Neuron (in vitro differentiated cells): Measurements from ENCODE around the gene TSPAN32.

Experiments used
- H2AFZ ChIP-seq: one replicate; pipeline ENCODE4 v1.6.1; 2013; ENCODE audit warnings: low read depth, mild to moderate bottlenecking, inconsistent platforms, low read length, moderate library complexity
- H3K27me3 ChIP-seq: one replicate; pipeline ENCODE4 v1.6.1; 2013; ENCODE audit warnings: low read length; ENCODE audit not compliant: insufficient read depth
- H3K36me3 ChIP-seq: one replicate; pipeline ENCODE4 v1.6.1; 2013; ENCODE audit warnings: low read length; ENCODE audit not compliant: insufficient read depth
- H3K4me1 ChIP-seq: one replicate; pipeline ENCODE4 v1.6.1; 2013; ENCODE audit warnings: low read length; ENCODE audit not compliant: insufficient read depth
- H3K4me3 ChIP-seq: 2 replicates; pipeline ENCODE4 v1.5.1; 2013; ENCODE audit warnings: mild to moderate bottlenecking, low read length, moderate library complexity
- H3K9me3 ChIP-seq: one replicate; pipeline ENCODE4 v1.6.1; 2013; ENCODE audit warnings: low read length

The TSPAN32 gene

GRCh38 chr11:2314525-2315394, 12.9 kb downstream of the TSPAN32 start:
- no peaks in the 10 kb centered on the region for H3K36me3 ChIP-seq
- no peaks in the 10 kb centered on the region for H3K9me3 ChIP-seq
- no peak overlapping the region for H2AFZ ChIP-seq
- H3K27me3 ChIP-seq = no peaks in the 10 kb centered on the region
- H3K4me1 ChIP-seq = no peaks in the 10 kb centered on the region
- H3K4me3 ChIP-seq = no peak overlapping the region

GRCh38 chr11:2315395-2316168, 13.8 kb downstream of the TSPAN32 start:
- Histone ChIP-seq H3K4me1 (no peaks in the 10 kb centered on the region), H3K9me3 (no peaks in the 10 kb centered on the region), H3K4me3 (no peak overlapping the region), H2AFZ (no peak overlapping the region), H3K27me3 (no peaks in the 10 kb centered on the region), H3K36me3 (no peaks in the 10 kb centered on the region)

GRCh38 chr11:2316169-2316962, 14.6 kb downstream of the TSPAN32 start:
- Histone ChIP-seq H3K4me1 (no peaks in the 10 kb centered on the region), H3K4me3 (no peak overlapping the region), H3K9me3 (no peaks in the 10 kb centered on the region), H3K27me3 (no peaks in the 10 kb centered on the region), H2AFZ (no peak overlapping the region), H3K36me3 (no peaks in the 10 kb centered on the region)

- H2AFZ ChIP-seq = no peak overlapping the region
- no peaks in the 10 kb centered on the region for H3K4me1 ChIP-seq
- H3K27me3 ChIP-seq = no peaks in the 10 kb centered on the region
- H3K36me3 ChIP-seq = no peaks in the 10 kb centered on the region
- H3K9me3 ChIP-seq = no peaks in the 10 kb centered on the region
- no peak overlapping the region for H3K4me3 ChIP-seq
Observed at GRCh38 chr11:2316963-2317244, 15.1 kb downstream of the TSPAN32 start.

GRCh38 chr11:2317354-2318050, 15.7 kb downstream of the TSPAN32 start:
- Histone ChIP-seq H3K9me3 (no peaks in the 10 kb centered on the region), H3K4me1 (no peaks in the 10 kb centered on the region), H3K27me3 (no peaks in the 10 kb centered on the region), H3K4me3 (no peak overlapping the region), H2AFZ (no peak overlapping the region), H3K36me3 (no peaks in the 10 kb centered on the region)

GRCh38 chr11:2318123-2318522, 16.3 kb downstream of the TSPAN32 start:
- Histone ChIP-seq H3K4me3 (no peak overlapping the region), H2AFZ (no peak overlapping the region), H3K36me3 (no peaks in the 10 kb centered on the region), H3K27me3 (no peaks in the 10 kb centered on the region), H3K4me1 (no peaks in the 10 kb centered on the region), H3K9me3 (no peaks in the 10 kb centered on the region)

- Histone ChIP-seq H2AFZ (no peak overlapping the region), H3K4me3 (no peak overlapping the region), H3K4me1 (no peaks in the 10 kb centered on the region), H3K9me3 (no peaks in the 10 kb centered on the region), H3K36me3 (no peaks in the 10 kb centered on the region), H3K27me3 (no peaks in the 10 kb centered on the region)
Observed at GRCh38 chr11:2318707-2319106, 16.9 kb downstream of the TSPAN32 start.

- no peak overlapping the region for H2AFZ ChIP-seq
- no peaks in the 10 kb centered on the region for H3K27me3 ChIP-seq
Observed at GRCh38 chr11:2319791-2320472, 18.1 kb downstream of the TSPAN32 start.

GRCh38 chr11:2320568-2321310, 18.9 kb downstream of the TSPAN32 start:
- no peak overlapping the region for H2AFZ ChIP-seq
- H3K4me1 ChIP-seq = no peaks in the 10 kb centered on the region
- no peaks in the 10 kb centered on the region for H3K9me3 ChIP-seq
- H3K27me3 ChIP-seq = peaks cover 4% of the 10 kb centered on the region
- H3K4me3 ChIP-seq = no peak overlapping the region
- no peaks in the 10 kb centered on the region for H3K36me3 ChIP-seq

More at GRCh38 chr11:2319791-2320472, 18.1 kb downstream of the TSPAN32 start:
- H3K4me3 ChIP-seq = no peak overlapping the region
- H3K4me1 ChIP-seq = no peaks in the 10 kb centered on the region
- no peaks in the 10 kb centered on the region for H3K36me3 ChIP-seq
- H3K9me3 ChIP-seq = no peaks in the 10 kb centered on the region

GRCh38 chr11:2321311-2321683, 19.5 kb downstream of the TSPAN32 start:
- Histone ChIP-seq H3K4me1 (no peaks in the 10 kb centered on the region), H3K4me3 (no peak overlapping the region)

GRCh38 chr11:2325123-2325522, 23.3 kb downstream of the TSPAN32 start:
- Histone ChIP-seq H3K9me3 (peaks cover 3% of the 10 kb centered on the region), H2AFZ (no peak overlapping the region), H3K36me3 (no peaks in the 10 kb centered on the region), H3K4me3 (no peak overlapping the region), H3K4me1 (no peaks in the 10 kb centered on the region), H3K27me3 (peaks cover 4% of the 10 kb centered on the region)

More at GRCh38 chr11:2321311-2321683, 19.5 kb downstream of the TSPAN32 start:
- peaks cover 4% of the 10 kb centered on the region for H3K27me3 ChIP-seq
- no peaks in the 10 kb centered on the region for H3K36me3 ChIP-seq
- no peak overlapping the region for H2AFZ ChIP-seq
- H3K9me3 ChIP-seq = no peaks in the 10 kb centered on the region

GRCh38 chr11:2325719-2326118, 23.9 kb downstream of the TSPAN32 start:
- no peaks in the 10 kb centered on the region for H3K4me1 ChIP-seq
- no peaks in the 10 kb centered on the region for H3K36me3 ChIP-seq
- no peak overlapping the region for H3K4me3 ChIP-seq
- H2AFZ ChIP-seq = no peak overlapping the region
- H3K9me3 ChIP-seq = peaks cover 6% of the 10 kb centered on the region
- H3K27me3 ChIP-seq = peaks cover 4% of the 10 kb centered on the region
